IMR-90 (cell line): ENCODE measurements around the gene RIOK2. TPM values are rescaled to one million over a fixed set of nuclear protein-coding genes. Genes with fewer than 3 reads are reported as not detected.

Source experiments
- ATAC-seq: fragments of 200-7000 bp; cut with Tn5 transposase; 2 replicates; pipeline ENCODE4 v1.9.1; 2020; ENCODE audit warnings: low read depth, mild to moderate bottlenecking, moderate library complexity
- BruUV-seq: library from RNA; stranded (reverse); fragments of 400-500 nt; replicated peaks from 2 replicates; lab custom pipeline; 2021; lab: Mats Ljungman, UMichigan
- CTCF ChIA-PET: fragments of 300-600 bp; formaldehyde crosslinking; extraction: SDS; loops from one replicate; lab custom pipeline; 2021; ENCODE audit warnings: antibody characterized with exemption; lab: Yijun Ruan, JAX
- POLR2A ChIA-PET: fragments of 300-600 bp; sonication (Branson Sonifier 250); formaldehyde crosslinking; loops from one replicate; lab custom pipeline; 2022; ENCODE audit warnings: antibody characterized with exemption; ENCODE audit not compliant: unreplicated experiment; lab: Charles Lee
- DNase-seq: peaks from one replicate; pipeline ENCODE4 v3.0.0; 2013
- H2AFZ ChIP-seq: replicated peaks from 2 replicates; pipeline ENCODE3; 2013; ENCODE audit warnings: low read length, mild to moderate bottlenecking; ENCODE audit not compliant: poor library complexity
- H2AK5ac ChIP-seq: 2 replicates; pipeline ENCODE4 v1.6.1; 2013; ENCODE audit warnings: low read depth, low read length, inconsistent platforms
- H2AK9ac ChIP-seq: replicated peaks from 2 replicates; pipeline ENCODE3; 2013; ENCODE audit warnings: mild to moderate bottlenecking, low read depth, low read length, moderate library complexity; ENCODE audit not compliant: poor library complexity
- H2BK120ac ChIP-seq: 2 replicates; pipeline ENCODE4 v1.6.1; 2013; ENCODE audit warnings: low read depth, low read length, inconsistent platforms
- H2BK15ac ChIP-seq: 3 replicates; pipeline ENCODE4 v1.6.1; 2013; ENCODE audit warnings: low read depth, low read length, inconsistent platforms
- H2BK20ac ChIP-seq: 2 replicates; pipeline ENCODE4 v1.6.1; 2013; ENCODE audit warnings: low read depth, mild to moderate bottlenecking, inconsistent platforms, low read length, moderate library complexity
- H2BK5ac ChIP-seq: 2 replicates; pipeline ENCODE4 v1.6.1; 2013; ENCODE audit warnings: mild to moderate bottlenecking, low read depth, low read length, inconsistent platforms; ENCODE audit not compliant: poor library complexity, severe bottlenecking
- H3K14ac ChIP-seq: replicated peaks from 2 replicates; pipeline ENCODE4 v1.6.1; 2013; ENCODE audit warnings: low read depth, low read length, inconsistent platforms
- H3K18ac ChIP-seq: 2 replicates; pipeline ENCODE4 v1.6.1; 2013; ENCODE audit warnings: low read depth, low read length, control low read depth
- H3K23ac ChIP-seq: 2 replicates; pipeline ENCODE4 v1.6.1; 2013; ENCODE audit warnings: low read depth, low read length, inconsistent platforms
- H3K27ac ChIP-seq: 2 replicates; pipeline ENCODE4 v1.5.1; 2013; ENCODE audit warnings: mild to moderate bottlenecking, control low read depth, low read length; ENCODE audit not compliant: insufficient read depth
- H3K27me3 ChIP-seq: 2 replicates; pipeline ENCODE4 v1.6.1; 2013; ENCODE audit warnings: low read length; ENCODE audit not compliant: control insufficient read depth, insufficient read depth
- H3K36me3 ChIP-seq: 2 replicates; pipeline ENCODE4 v1.6.1; 2013; ENCODE audit warnings: low read length, mixed read lengths; ENCODE audit not compliant: control insufficient read depth, insufficient read depth
- H3K4ac ChIP-seq: 2 replicates; pipeline ENCODE4 v1.6.1; 2013; ENCODE audit warnings: low read depth, low read length, inconsistent platforms
- H3K4me1 ChIP-seq: 2 replicates; pipeline ENCODE4 v1.6.1; 2013; ENCODE audit warnings: low read length, mixed read lengths; ENCODE audit not compliant: control insufficient read depth, insufficient read depth
- H3K4me2 ChIP-seq: 2 replicates; pipeline ENCODE4 v1.6.1; 2013; ENCODE audit warnings: low read depth, mild to moderate bottlenecking, control low read depth, low read length, moderate library complexity
- H3K4me3 ChIP-seq: 2 replicates; pipeline ENCODE4 v1.5.1; 2013; ENCODE audit warnings: low read depth, mild to moderate bottlenecking, control low read depth, low read length, moderate library complexity; ENCODE audit not compliant: insufficient read depth
- H3K56ac ChIP-seq: 2 replicates; pipeline ENCODE4 v1.6.1; 2013; ENCODE audit warnings: low read length, inconsistent platforms; ENCODE audit not compliant: insufficient read depth; ENCODE audit errors: extremely low read depth
- H3K79me1 ChIP-seq, 2 experiments: 2 replicates each; pipeline ENCODE4 v1.6.1; 2013; ENCODE audit warnings: low read length in 2 of 2, inconsistent platforms in 1 of 2, low read depth in 1 of 2
- H3K9ac ChIP-seq: 2 replicates; pipeline ENCODE4 v1.6.1; 2013; ENCODE audit warnings: low read depth, low read length, control low read depth
- H3K9me1 ChIP-seq: 2 replicates; pipeline ENCODE4 v1.6.1; 2013; ENCODE audit warnings: low read length, inconsistent platforms; ENCODE audit not compliant: insufficient read depth
- H3K9me3 ChIP-seq: 2 replicates; pipeline ENCODE4 v1.6.1; 2013; ENCODE audit warnings: low read length; ENCODE audit not compliant: control insufficient read depth, insufficient read depth
- H4K20me1 ChIP-seq: 2 replicates; pipeline ENCODE4 v1.6.1; 2013; ENCODE audit warnings: low read length, inconsistent platforms; ENCODE audit not compliant: insufficient read depth
- H4K5ac ChIP-seq: 2 replicates; pipeline ENCODE4 v1.6.1; 2013; ENCODE audit warnings: mild to moderate bottlenecking, low read depth, low read length, control low read depth
- H4K8ac ChIP-seq, 2 experiments: 2 replicates each; pipeline ENCODE4 v1.6.1; 2013; ENCODE audit warnings: low read depth in 2 of 2, low read length in 2 of 2, control low read depth in 1 of 2, inconsistent platforms in 1 of 2
- H4K91ac ChIP-seq: 2 replicates; pipeline ENCODE4 v1.6.1; 2013; ENCODE audit warnings: low read depth, low read length, inconsistent platforms; ENCODE audit not compliant: insufficient read depth
- BHLHE40 ChIP-seq: fragments of 150-350 bp; IDR thresholded peaks from 2 replicates; pipeline ENCODE4 v1.6.1; 2016; ENCODE audit warnings: mild to moderate bottlenecking, low read depth, low read length
- POLR2A ChIP-seq: IDR thresholded peaks from 2 replicates; pipeline ENCODE4 v1.6.1; 2012; ENCODE audit warnings: mild to moderate bottlenecking, low read depth, low read length
- RCOR1 ChIP-seq: IDR thresholded peaks from 2 replicates; pipeline ENCODE4 v1.6.1; 2012; ENCODE audit warnings: mild to moderate bottlenecking, low read length, improper control_type of control experiment; ENCODE audit not compliant: insufficient replicate concordance
- WGBS, 2 experiments: methylation state at CpG; one replicate each; pipeline versions ENCODE4 v1.1.5 to v1.1.7; 2013; ENCODE audit warnings: missing lambda C conversion rate in 2 of 2; ENCODE audit not compliant: insufficient read length in 1 of 2; ENCODE audit errors: extremely low coverage in 2 of 2; 5-methylcytosine and 5-hydroxymethylcytosine counted together
- dilution Hi-C: fragments of 300-500 bp; cut with HindIII; formaldehyde crosslinking; loops from one replicate; pipeline ENCODE4 v1.14.3; 2018; ENCODE audit warnings: low sequenced_read_pairs; ENCODE audit not compliant: unreplicated experiment
- in situ Hi-C: fragments of 300-500 bp; cut with MboI; formaldehyde crosslinking; loops from 3 replicates; pipeline ENCODE4 v1.14.3; 2019; ENCODE audit warnings: low sequenced_read_pairs, inconsistent platforms, mixed read lengths
- intact Hi-C: fragments of 100-400 bp; cut with micrococcal nuclease; formaldehyde crosslinking; loops from 2 replicates; pipeline ENCODE4 v1.10.0; 2022
- polyA plus RNA-seq, 3 experiments: library from polyadenylated mRNA; depleted of rRNA; stranded (reverse); fragments of >200 nt; gene quantifications; 2 replicates each; pipeline ENCODE4 v1.2.3, GENCODE V29; 2012; ENCODE audit warnings: low replicate concordance in 1 of 3
- total RNA-seq: library from RNA; depleted of rRNA; stranded (reverse); fragments of >200 nt; gene quantifications from 2 replicates; pipeline ENCODE4 v1.2.3, GENCODE V29; 2012
- TF ChIP-seq, protein P1 (sequence below): fragments of 150-350 bp; IDR thresholded peaks from 2 replicates; pipeline ENCODE4 v1.6.1; 2017; ENCODE audit warnings: mild to moderate bottlenecking, antibody characterized with exemption, low read length, low read depth
- TF ChIP-seq, protein P2 (sequence below): fragments of 150-350 bp; IDR thresholded peaks from 2 replicates; pipeline ENCODE4 v1.6.1; 2016; ENCODE audit warnings: low read depth, mild to moderate bottlenecking, low read length, moderate library complexity, borderline replicate concordance

RIOK2 gene
- total and polyA plus RNA-seq, 2 of the 4 experiments (the other 2 are of a cell fraction), result 10.7 to 17.7 TPM

DNA sequence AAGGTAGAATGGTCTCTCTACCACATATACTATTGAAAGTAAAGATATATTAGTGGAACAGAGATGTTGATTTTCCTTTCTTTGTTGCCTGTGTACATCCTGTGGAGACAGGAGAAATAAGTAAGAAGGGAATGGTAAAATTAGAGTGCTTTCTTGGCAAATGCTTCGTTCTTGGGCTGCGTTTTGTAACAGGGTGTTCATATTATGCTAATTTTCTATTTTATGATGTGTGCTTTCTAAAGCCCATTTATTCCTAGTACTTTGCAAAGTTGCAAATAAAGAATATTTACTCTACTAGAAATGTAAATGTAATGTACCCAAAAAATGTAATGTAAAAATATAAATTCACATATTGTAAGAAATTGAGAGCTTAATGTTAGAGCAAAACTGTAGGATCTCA is 40.5 kb upstream of the RIOK2 start:
- ATAC-seq, result no peak
- in situ Hi-C loops, result no loop called here

More for the DNA sequence above, 40.5 kb upstream of the RIOK2 start:
- Histone ChIP-seq H3K4me1 (no peaks in the 10 kb centered on the region; the same call in 1 of the 2 replicates), H3K4me3 (no peak overlapping the region), H3K56ac (no peak overlapping the region), H3K79me1 (no peaks in the 10 kb centered on the region), H2BK20ac (no peak overlapping the region), H4K5ac (no peak overlapping the region; the same call in 1 of the 2 replicates), H2BK120ac (no peak overlapping the region), H3K14ac (no peak overlapping the region), H2BK15ac (no peak overlapping the region), H4K20me1 (no peaks in the 10 kb centered on the region), H2AFZ (no peak overlapping the region), H2AK9ac (no peak overlapping the region), H3K4me2 (no peak overlapping the region), H3K4ac (no peak overlapping the region), H3K9me1 (no peaks in the 10 kb centered on the region), H3K27ac (no peak overlapping the region), H3K9ac (no peak overlapping the region), H3K27me3 (no peaks in the 10 kb centered on the region), H3K18ac (no peak overlapping the region), H2AK5ac (no peak overlapping the region), H4K8ac (no peak overlapping the region), H3K36me3 (no peaks in the 10 kb centered on the region), H3K9me3 (no peaks in the 10 kb centered on the region), H4K91ac (no peak overlapping the region), H3K23ac (no peak overlapping the region), H2BK5ac (no peak overlapping the region)
- CTCF ChIA-PET, result no interaction called here
- BruUV-seq, result no TSS peak
- POLR2A ChIA-PET, result no interaction called here
- intact Hi-C loops (no loop called here), dilution Hi-C loops (no loop called here)
- WGBS, 2 experiments, result no CpG with 5 or more reads among the region's 2 CpGs
- TF ChIP-seq RCOR1 (no peak), BHLHE40 (no peak), POLR2A (no peak)
- TF ChIP-seq, protein P1, sequence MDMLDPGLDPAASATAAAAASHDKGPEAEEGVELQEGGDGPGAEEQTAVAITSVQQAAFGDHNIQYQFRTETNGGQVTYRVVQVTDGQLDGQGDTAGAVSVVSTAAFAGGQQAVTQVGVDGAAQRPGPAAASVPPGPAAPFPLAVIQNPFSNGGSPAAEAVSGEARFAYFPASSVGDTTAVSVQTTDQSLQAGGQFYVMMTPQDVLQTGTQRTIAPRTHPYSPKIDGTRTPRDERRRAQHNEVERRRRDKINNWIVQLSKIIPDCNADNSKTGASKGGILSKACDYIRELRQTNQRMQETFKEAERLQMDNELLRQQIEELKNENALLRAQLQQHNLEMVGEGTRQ, result no peak
- TF ChIP-seq, protein P2, sequence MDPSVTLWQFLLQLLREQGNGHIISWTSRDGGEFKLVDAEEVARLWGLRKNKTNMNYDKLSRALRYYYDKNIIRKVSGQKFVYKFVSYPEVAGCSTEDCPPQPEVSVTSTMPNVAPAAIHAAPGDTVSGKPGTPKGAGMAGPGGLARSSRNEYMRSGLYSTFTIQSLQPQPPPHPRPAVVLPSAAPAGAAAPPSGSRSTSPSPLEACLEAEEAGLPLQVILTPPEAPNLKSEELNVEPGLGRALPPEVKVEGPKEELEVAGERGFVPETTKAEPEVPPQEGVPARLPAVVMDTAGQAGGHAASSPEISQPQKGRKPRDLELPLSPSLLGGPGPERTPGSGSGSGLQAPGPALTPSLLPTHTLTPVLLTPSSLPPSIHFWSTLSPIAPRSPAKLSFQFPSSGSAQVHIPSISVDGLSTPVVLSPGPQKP, result no peak
- no peak for DNase-seq
